A549 (cell line): ENCODE results near the gene CDC45. TPM values are rescaled to one million over a fixed set of nuclear protein-coding genes. Genes with fewer than 3 reads are reported as not detected.

Experiments used
- ATAC-seq, 2 experiments: fragments of 200-7000 bp in 1 of 2; fragments of >200 bp in 1 of 2; cut with Nextera tagmentation in 1 of 2; cut with Tn5 transposase in 1 of 2; 3 replicates each; pipeline versions ENCODE4 v1.8.0 to v1.9.1; 2018 to 2020; ENCODE audit warnings: mild to moderate bottlenecking in 1 of 2, moderate library complexity in 1 of 2
- CTCF ChIA-PET: fragments of 300-600 bp; sonication (Branson Sonifier 250); formaldehyde crosslinking; extraction: SDS; loops from one replicate; lab custom pipeline; 2021; ENCODE audit warnings: antibody characterized with exemption, inconsistent platforms; lab: Yijun Ruan, JAX
- POLR2A ChIA-PET: fragments of 350-600 bp; formaldehyde crosslinking; extraction: SDS; loops from one replicate; lab custom pipeline; 2021; ENCODE audit warnings: antibody characterized with exemption, inconsistent platforms; lab: Yijun Ruan, JAX
- DNase-seq, 2 experiments: peaks; one replicate each; pipeline versions ENCODE4 v3.0.0 to v3.0.0-alpha.2; 2011 to 2016; ENCODE audit warnings: low read depth in 1 of 2, low spot score in 1 of 2
- FAIRE-seq: peaks from 2 replicates; lab custom pipeline; 2011; peaks lifted over from hg19 to GRCh38; lab: Jason Lieb, UNC
- H3K27ac ChIP-seq, 2 experiments: fragments of >200 bp; sonication (Bioruptor Twin); formaldehyde crosslinking; 3 replicates each; pipeline ENCODE4 v1.5.1; 2016 to 2017
- H3K4me1 ChIP-seq: fragments of >200 bp; sonication (Bioruptor Twin); formaldehyde crosslinking; 3 replicates; pipeline ENCODE4 v1.6.1; 2016
- H3K4me2 ChIP-seq: fragments of >200 bp; sonication (Bioruptor Twin); formaldehyde crosslinking; 3 replicates; pipeline ENCODE4 v1.6.1; 2016
- H3K4me3 ChIP-seq: fragments of >200 bp; sonication (Bioruptor Twin); formaldehyde crosslinking; 3 replicates; pipeline ENCODE4 v1.5.1; 2016
- H3K9me3 ChIP-seq: fragments of >200 bp; sonication (Bioruptor Twin); formaldehyde crosslinking; 3 replicates; pipeline ENCODE4 v1.6.1; 2016
- BCL3 ChIP-seq: fragments of >200 bp; sonication (Bioruptor Twin); formaldehyde crosslinking; IDR thresholded peaks from 3 replicates; pipeline ENCODE4 v1.6.1; 2016
- CBX2 ChIP-seq: fragments of 200-600 bp; sonication (generic); IDR thresholded peaks from 2 replicates; pipeline ENCODE4 v1.6.1; 2016; ENCODE audit warnings: low read depth, mild to moderate bottlenecking, borderline replicate concordance
- CHD2 ChIP-seq: fragments of 150-350 bp; IDR thresholded peaks from 2 replicates; pipeline ENCODE4 v1.6.1; 2014; ENCODE audit warnings: low read length; ENCODE audit not compliant: partially characterized antibody
- CTCF ChIP-seq: fragments of >200 bp; sonication (Bioruptor Twin); formaldehyde crosslinking; IDR thresholded peaks from 3 replicates; pipeline ENCODE4 v1.5.1; 2016
- EHF ChIP-seq: fragments of 250-450 bp; sonication (Bioruptor Pico); IDR thresholded peaks from 2 replicates; pipeline ENCODE4 v1.5.0; 2020; ENCODE audit warnings: mild to moderate bottlenecking
- ELK1 ChIP-seq: fragments of 150-350 bp; IDR thresholded peaks from 2 replicates; pipeline ENCODE4 v1.6.1; 2014; ENCODE audit warnings: low read depth, mild to moderate bottlenecking, low read length
- FOSL2 ChIP-seq, 2 experiments: fragments of 450-650 bp in 1 of 2; fragments of >200 bp in 1 of 2; sonication (Bioruptor Twin) in 1 of 2; formaldehyde crosslinking; IDR thresholded peaks; 2 replicates each; pipeline versions ENCODE4 v1.5.0 to v1.6.1; 2016 to 2020; ENCODE audit warnings: mild to moderate bottlenecking in 1 of 2, moderate library complexity in 1 of 2
- KDM1A ChIP-seq: fragments of 200-600 bp; sonication (generic); IDR thresholded peaks from 2 replicates; pipeline ENCODE4 v1.6.1; 2016; ENCODE audit warnings: low read depth, mild to moderate bottlenecking
- KDM5A ChIP-seq: fragments of 200-600 bp; sonication (generic); IDR thresholded peaks from 2 replicates; pipeline ENCODE4 v1.6.1; 2016; ENCODE audit warnings: antibody characterized with exemption, mild to moderate bottlenecking
- MAX ChIP-seq: IDR thresholded peaks from 2 replicates; pipeline ENCODE4 v1.6.1; 2012
- MAZ ChIP-seq: fragments of 150-350 bp; IDR thresholded peaks from 2 replicates; pipeline ENCODE4 v1.6.1; 2014; ENCODE audit warnings: antibody characterized with exemption, low read depth, low read length, borderline replicate concordance
- NPAS2 ChIP-seq: fragments of 250-450 bp; sonication (Bioruptor Pico); IDR thresholded peaks from 2 replicates; pipeline ENCODE4 v1.8.0; 2022; ENCODE audit warnings: mild to moderate bottlenecking, moderate library complexity, borderline replicate concordance
- PBX3 ChIP-seq: IDR thresholded peaks from 2 replicates; pipeline ENCODE4 v1.6.1; 2012
- POLR2AphosphoS2 ChIP-seq: conservative IDR thresholded peaks from 2 replicates; pipeline ENCODE4 v1.6.1; 2012; ENCODE audit warnings: low read length, improper control_type of control experiment, inconsistent platforms
- RFX5 ChIP-seq: fragments of 450-650 bp; IDR thresholded peaks from 2 replicates; pipeline ENCODE4 v1.7.1; 2014; ENCODE audit warnings: antibody characterized with exemption, mild to moderate bottlenecking, moderate library complexity
- TFCP2L1 ChIP-seq: fragments of 250-450 bp; sonication (Bioruptor Pico); IDR thresholded peaks from 2 replicates; pipeline ENCODE4 v1.5.0; 2021; ENCODE audit warnings: mild to moderate bottlenecking
- TP53 ChIP-seq: fragments of 250-450 bp; sonication (Bioruptor Pico); IDR thresholded peaks from 2 replicates; pipeline ENCODE4 v1.5.0; 2021; ENCODE audit warnings: mild to moderate bottlenecking, moderate library complexity
- USF2 ChIP-seq: fragments of 450-650 bp; IDR thresholded peaks from 2 replicates; pipeline ENCODE4 v1.6.1; 2014; ENCODE audit warnings: antibody characterized with exemption
- ZC3H11A ChIP-seq: fragments of 450-650 bp; IDR thresholded peaks from 2 replicates; pipeline ENCODE4 v1.6.1; 2014; ENCODE audit warnings: antibody characterized with exemption, mild to moderate bottlenecking
- ZSCAN20 ChIP-seq: fragments of 250-450 bp; sonication (Bioruptor Pico); IDR thresholded peaks from 2 replicates; pipeline ENCODE4 v1.8.0; 2022; ENCODE audit warnings: mild to moderate bottlenecking, moderate library complexity
- WGBS: methylation state at CpG from one replicate; pipeline ENCODE4 v1.1.6; 2017; ENCODE audit errors: missing lambda C conversion rate; 5-methylcytosine and 5-hydroxymethylcytosine counted together
- polyA plus RNA-seq, 4 experiments: library from polyadenylated mRNA; depleted of rRNA in 3 of 4; stranded (reverse); fragments of >200 nt; fragmentation: RNase III in 1 of 4; extraction: RNeasy Plus Mini Kit Qiagen cat#74134 plus additional on column Dnase treatment in 1 of 4; gene quantifications; 2 replicates in 3 of 4; 3 replicates in 1 of 4; pipeline ENCODE4 v1.2.3, GENCODE V29; 2011 to 2017

The CDC45 gene
- polyA plus RNA-seq, 2 of the 4 experiments (the other 2 are of a cell fraction): 47.2 to 51.6 TPM

GRCh38 chr22:19490628-19491230, 11.0 kb downstream of the CDC45 start:
- TF ChIP-seq USF2: no peak
- TF ChIP-seq ZC3H11A: no peak
- no peak for TF ChIP-seq POLR2AphosphoS2
- no peak for TF ChIP-seq EHF (CRISPR knock-in tag)
- no peak for TF ChIP-seq NPAS2
- TF ChIP-seq FOSL2 (IDR thresholded peaks at IDR 0.05): no peak
- TF ChIP-seq FOSL2 (CRISPR knock-in tag; IDR thresholded peaks at IDR 0.05): no peak
- no peak for TF ChIP-seq KDM1A
- TF ChIP-seq BCL3: no peak
- TF ChIP-seq MAX: no peak
- no peak for TF ChIP-seq ZSCAN20 (CRISPR knock-in tag)
- TF ChIP-seq CHD2: no peak
- no peak for TF ChIP-seq TP53
- TF ChIP-seq ELK1: no peak
- TF ChIP-seq KDM5A: no peak
- TF ChIP-seq MAZ: no peak
- no peak for TF ChIP-seq PBX3
- TF ChIP-seq CTCF: no peak
- no peak for TF ChIP-seq RFX5
- TF ChIP-seq TFCP2L1 (CRISPR knock-in tag): no peak
- TF ChIP-seq CBX2: no peak
- 94% methylated on average over 5 of the region's 5 CpGs for WGBS
- no peak overlapping the region for H3K4me2 ChIP-seq
- H3K4me3 ChIP-seq: no peak overlapping the region
- H3K27ac ChIP-seq: no peak overlapping the region
- DNase-seq (no peak), ATAC-seq (no peak), FAIRE-seq (no peak)
- ChIA-PET CTCF (interaction anchor here (1.0 to 2.1 kb wide), 2 partner anchors 139 kb away, joined by 3 to 6 read pairs; no protein-coding TSS in a partner anchor), POLR2A (no interaction called here)
- H3K9me3 ChIP-seq: no peaks in the 10 kb centered on the region
- H3K4me1 ChIP-seq: 0 out of 3 replicates have a peak, but pooled peaks cover 3% of the 10 kb centered on the region
